Neural cell (in vitro differentiated cells): ENCODE data around the gene TMEM184A. TPM values are rescaled to one million over a fixed set of nuclear protein-coding genes. Genes with fewer than 3 reads are reported as not detected.

ENCODE experiments used
- H2AFZ ChIP-seq: fragments of 200-600, 300-800 bp; sonication (generic), shearing (Covaris generic); 2 replicates; pipeline ENCODE4 v1.6.0; 2014; ENCODE audit warnings: low read depth, mild to moderate bottlenecking, antibody characterized with exemption, low read length, moderate library complexity
- H3F3A ChIP-seq: fragments of 200-600 bp; shearing (Covaris generic); 2 replicates; pipeline ENCODE4 v1.6.1; 2016; ENCODE audit warnings: mild to moderate bottlenecking, moderate library complexity, mixed read lengths, antibody characterized with exemption, low read length; ENCODE audit not compliant: insufficient read depth, poor library complexity, severe bottlenecking
- H3K27ac ChIP-seq: fragments of 200-600, 300-800 bp; sonication (generic), shearing (Covaris generic); 2 replicates; pipeline ENCODE4 v1.5.1; 2014; ENCODE audit warnings: mild to moderate bottlenecking, low read length, moderate library complexity
- H3K27me3 ChIP-seq: fragments of 300-800, 200-600 bp; sonication (generic), shearing (Covaris generic); 2 replicates; pipeline ENCODE4 v1.6.0; 2014; ENCODE audit warnings: mild to moderate bottlenecking, low read depth, low read length, moderate library complexity; ENCODE audit not compliant: insufficient read depth
- H3K36me3 ChIP-seq: fragments of 300-800, 200-600 bp; sonication (generic), shearing (Covaris generic); 2 replicates; pipeline ENCODE4 v1.5.1; 2014; ENCODE audit warnings: mild to moderate bottlenecking, antibody characterized with exemption, low read length, moderate library complexity; ENCODE audit not compliant: insufficient read depth
- H3K4me2 ChIP-seq: fragments of 300-800, 200-600 bp; sonication (generic), shearing (Covaris generic); 2 replicates; pipeline ENCODE4 v1.6.0; 2014; ENCODE audit warnings: mild to moderate bottlenecking, low read length
- H3K4me3 ChIP-seq: fragments of 300-800, 200-600 bp; sonication (generic), shearing (Covaris generic); 2 replicates; pipeline ENCODE4 v1.5.1; 2014; ENCODE audit warnings: mild to moderate bottlenecking, low read length, moderate library complexity
- H3K79me2 ChIP-seq: fragments of 200-600 bp; shearing (Covaris generic); replicated peaks from 2 replicates; pipeline ENCODE4 v1.6.0; 2014; ENCODE audit warnings: mild to moderate bottlenecking, low read length, moderate library complexity; ENCODE audit not compliant: insufficient read depth
- H3K9ac ChIP-seq: fragments of 300-800, 200-600 bp; sonication (generic), shearing (Covaris generic); 2 replicates; pipeline ENCODE4 v1.6.1; 2016; ENCODE audit warnings: mild to moderate bottlenecking, low read length, mixed read lengths
- H3K9me2 ChIP-seq: fragments of 200-600 bp; shearing (Covaris generic); 2 replicates; pipeline ENCODE4 v1.6.1; 2016; ENCODE audit warnings: mild to moderate bottlenecking, low read length, mixed read lengths; ENCODE audit not compliant: insufficient read depth
- H3K9me3 ChIP-seq: fragments of 200-600, 300-800 bp; sonication (generic), shearing (Covaris generic); 2 replicates; pipeline ENCODE4 v1.6.1; 2016; ENCODE audit warnings: mild to moderate bottlenecking, mixed run types, low read length, moderate library complexity, mixed read lengths
- H4K20me1 ChIP-seq: fragments of 200-600 bp; shearing (Covaris generic); 2 replicates; pipeline ENCODE4 v1.6.1; 2016; ENCODE audit warnings: mild to moderate bottlenecking, mixed run types; ENCODE audit not compliant: insufficient read depth
- EP300 ChIP-seq: fragments of 450-650 bp; conservative IDR thresholded peaks from 2 replicates; pipeline ENCODE4 v1.6.1; 2014; ENCODE audit warnings: antibody characterized with exemption, mild to moderate bottlenecking, moderate library complexity; ENCODE audit not compliant: poor library complexity, severe bottlenecking
- EZH2 ChIP-seq: fragments of 200-600, 300-800 bp; shearing (Covaris generic), sonication (generic); IDR thresholded peaks from 2 replicates; pipeline ENCODE4 v1.6.1; 2014; ENCODE audit warnings: antibody characterized with exemption, low read length, borderline replicate concordance, mild to moderate bottlenecking; ENCODE audit not compliant: insufficient read depth, poor library complexity, severe bottlenecking
- MXI1 ChIP-seq: fragments of 450-650 bp; conservative IDR thresholded peaks from 2 replicates; pipeline ENCODE4 v1.6.1; 2014; ENCODE audit warnings: antibody characterized with exemption, mild to moderate bottlenecking; ENCODE audit not compliant: poor library complexity, severe bottlenecking
- POLR2AphosphoS5 ChIP-seq: IDR thresholded peaks from 2 replicates; pipeline ENCODE4 v1.6.1; 2012
- RAD21 ChIP-seq: fragments of 450-650 bp; conservative IDR thresholded peaks from 2 replicates; pipeline ENCODE4 v1.6.1; 2014; ENCODE audit warnings: antibody characterized with exemption, mild to moderate bottlenecking, moderate library complexity
- SMC3 ChIP-seq: fragments of 450-650 bp; conservative IDR thresholded peaks from 2 replicates; pipeline ENCODE4 v1.6.1; 2014; ENCODE audit warnings: antibody characterized with exemption, mild to moderate bottlenecking, moderate library complexity; ENCODE audit not compliant: poor library complexity
- TAF1 ChIP-seq: IDR thresholded peaks from 2 replicates; pipeline ENCODE4 v1.6.1; 2012; ENCODE audit warnings: low read depth
- polyA plus RNA-seq: library from polyadenylated mRNA; depleted of rRNA; stranded (reverse); fragments of >200 nt; gene quantifications from 2 replicates; pipeline ENCODE4 v1.2.3, GENCODE V29; 2014
- TF ChIP-seq, protein P1 (sequence below): fragments of 450-650 bp; IDR thresholded peaks from 2 replicates; pipeline ENCODE4 v1.5.1; 2014; ENCODE audit warnings: antibody characterized with exemption, mild to moderate bottlenecking, moderate library complexity; ENCODE audit not compliant: poor library complexity, severe bottlenecking
- TF ChIP-seq, protein P2 (sequence below): IDR thresholded peaks from 2 replicates; pipeline ENCODE4 v1.6.1; 2012; ENCODE audit warnings: borderline replicate concordance

The TMEM184A gene
- polyA plus RNA-seq, 1 donor from 2014 or later, result not detected

DNA sequence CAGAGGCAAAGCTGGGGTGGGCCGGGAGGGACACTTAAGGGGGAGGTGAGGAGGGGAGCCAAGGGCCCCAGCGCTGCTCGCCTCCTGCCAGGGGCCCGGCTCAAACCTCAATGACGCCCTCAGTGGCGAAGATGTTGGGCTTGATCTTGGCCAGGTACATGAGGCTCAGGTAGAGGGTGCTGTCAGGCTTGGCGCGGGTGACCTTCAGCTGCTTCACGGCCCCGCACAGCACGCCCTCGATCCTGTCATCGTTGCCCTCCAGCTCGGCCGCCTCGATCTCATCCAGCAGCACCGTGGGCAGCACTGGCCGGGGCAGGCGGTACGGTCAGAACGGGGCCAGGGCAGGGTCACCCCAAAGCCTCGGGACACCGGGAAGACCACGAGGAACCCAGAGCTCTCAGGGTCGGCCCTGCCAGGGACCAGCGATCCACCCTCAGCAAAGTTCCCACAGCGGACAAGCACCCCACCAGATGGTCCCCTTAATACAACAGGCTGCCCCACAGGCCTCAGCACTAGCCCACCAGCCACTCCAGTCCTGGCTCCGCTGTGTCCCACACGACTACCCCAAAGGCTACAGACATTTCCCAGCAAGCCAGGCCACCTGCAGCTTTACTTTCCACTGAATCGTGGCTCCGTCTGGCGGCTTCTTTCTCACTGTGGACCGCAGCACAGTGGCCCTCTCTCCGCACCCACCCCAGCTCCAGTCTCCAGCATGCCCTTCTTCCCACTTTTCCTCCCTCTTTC, 55.8 kb downstream of the TMEM184A start:
- TF ChIP-seq, protein P1, sequence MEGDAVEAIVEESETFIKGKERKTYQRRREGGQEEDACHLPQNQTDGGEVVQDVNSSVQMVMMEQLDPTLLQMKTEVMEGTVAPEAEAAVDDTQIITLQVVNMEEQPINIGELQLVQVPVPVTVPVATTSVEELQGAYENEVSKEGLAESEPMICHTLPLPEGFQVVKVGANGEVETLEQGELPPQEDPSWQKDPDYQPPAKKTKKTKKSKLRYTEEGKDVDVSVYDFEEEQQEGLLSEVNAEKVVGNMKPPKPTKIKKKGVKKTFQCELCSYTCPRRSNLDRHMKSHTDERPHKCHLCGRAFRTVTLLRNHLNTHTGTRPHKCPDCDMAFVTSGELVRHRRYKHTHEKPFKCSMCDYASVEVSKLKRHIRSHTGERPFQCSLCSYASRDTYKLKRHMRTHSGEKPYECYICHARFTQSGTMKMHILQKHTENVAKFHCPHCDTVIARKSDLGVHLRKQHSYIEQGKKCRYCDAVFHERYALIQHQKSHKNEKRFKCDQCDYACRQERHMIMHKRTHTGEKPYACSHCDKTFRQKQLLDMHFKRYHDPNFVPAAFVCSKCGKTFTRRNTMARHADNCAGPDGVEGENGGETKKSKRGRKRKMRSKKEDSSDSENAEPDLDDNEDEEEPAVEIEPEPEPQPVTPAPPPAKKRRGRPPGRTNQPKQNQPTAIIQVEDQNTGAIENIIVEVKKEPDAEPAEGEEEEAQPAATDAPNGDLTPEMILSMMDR, result no peak
- no peak for TF ChIP-seq EZH2
- no peaks in the 10 kb centered on the region for H3K36me3 ChIP-seq

DNA sequence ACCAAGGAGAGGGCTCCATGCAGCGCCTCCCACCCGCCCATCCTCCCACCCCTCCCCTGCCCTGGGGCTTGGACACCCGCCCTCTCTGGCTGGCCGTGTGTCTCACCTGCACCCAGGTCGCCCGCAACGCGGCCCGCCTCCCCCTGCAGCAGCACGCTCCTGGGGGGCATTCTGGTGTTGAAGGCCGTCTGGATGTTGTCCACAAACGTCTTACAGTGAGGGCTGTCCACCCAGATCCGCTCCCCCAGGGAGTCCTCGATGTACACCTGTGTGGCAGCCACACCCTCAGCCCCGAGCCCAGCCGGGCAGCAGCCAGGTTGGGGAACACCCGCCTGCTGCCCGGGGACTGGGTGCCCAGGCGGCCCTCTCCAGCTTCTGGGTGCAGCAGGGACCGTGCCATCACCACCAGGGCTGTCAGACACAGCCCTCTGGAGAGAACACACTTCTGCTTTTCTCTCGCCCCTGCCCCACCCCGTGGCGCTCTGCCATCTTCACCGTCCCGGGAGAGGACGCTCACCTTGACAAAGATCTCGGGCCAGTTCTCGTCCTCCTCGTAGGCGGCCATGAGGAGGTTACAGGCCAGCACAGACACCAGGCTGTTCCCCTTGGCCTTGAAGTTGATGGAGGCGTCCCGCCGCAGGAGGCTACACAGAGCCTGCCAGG, 56.5 kb downstream of the TMEM184A start:
- Histone ChIP-seq H3K4me2 (no peak overlapping the region), H2AFZ (no peak overlapping the region), H3K9me3 (no peaks in the 10 kb centered on the region), H3K4me3 (no peak overlapping the region), H3K79me2 (peaks cover 13% of the 10 kb centered on the region), H3K27me3 (no peaks in the 10 kb centered on the region), H4K20me1 (no peaks in the 10 kb centered on the region), H3K9ac (no peak overlapping the region), H3K36me3 (no peaks in the 10 kb centered on the region), H3F3A (no peaks in the 10 kb centered on the region), H3K27ac (no peak overlapping the region), H3K9me2 (no peaks in the 10 kb centered on the region)
- TF ChIP-seq EZH2 (no peak), SMC3 (no peak), TAF1 (no peak), POLR2AphosphoS5 (no peak), EP300 (no peak), RAD21 (no peak), MXI1 (no peak)
- TF ChIP-seq, protein P2, sequence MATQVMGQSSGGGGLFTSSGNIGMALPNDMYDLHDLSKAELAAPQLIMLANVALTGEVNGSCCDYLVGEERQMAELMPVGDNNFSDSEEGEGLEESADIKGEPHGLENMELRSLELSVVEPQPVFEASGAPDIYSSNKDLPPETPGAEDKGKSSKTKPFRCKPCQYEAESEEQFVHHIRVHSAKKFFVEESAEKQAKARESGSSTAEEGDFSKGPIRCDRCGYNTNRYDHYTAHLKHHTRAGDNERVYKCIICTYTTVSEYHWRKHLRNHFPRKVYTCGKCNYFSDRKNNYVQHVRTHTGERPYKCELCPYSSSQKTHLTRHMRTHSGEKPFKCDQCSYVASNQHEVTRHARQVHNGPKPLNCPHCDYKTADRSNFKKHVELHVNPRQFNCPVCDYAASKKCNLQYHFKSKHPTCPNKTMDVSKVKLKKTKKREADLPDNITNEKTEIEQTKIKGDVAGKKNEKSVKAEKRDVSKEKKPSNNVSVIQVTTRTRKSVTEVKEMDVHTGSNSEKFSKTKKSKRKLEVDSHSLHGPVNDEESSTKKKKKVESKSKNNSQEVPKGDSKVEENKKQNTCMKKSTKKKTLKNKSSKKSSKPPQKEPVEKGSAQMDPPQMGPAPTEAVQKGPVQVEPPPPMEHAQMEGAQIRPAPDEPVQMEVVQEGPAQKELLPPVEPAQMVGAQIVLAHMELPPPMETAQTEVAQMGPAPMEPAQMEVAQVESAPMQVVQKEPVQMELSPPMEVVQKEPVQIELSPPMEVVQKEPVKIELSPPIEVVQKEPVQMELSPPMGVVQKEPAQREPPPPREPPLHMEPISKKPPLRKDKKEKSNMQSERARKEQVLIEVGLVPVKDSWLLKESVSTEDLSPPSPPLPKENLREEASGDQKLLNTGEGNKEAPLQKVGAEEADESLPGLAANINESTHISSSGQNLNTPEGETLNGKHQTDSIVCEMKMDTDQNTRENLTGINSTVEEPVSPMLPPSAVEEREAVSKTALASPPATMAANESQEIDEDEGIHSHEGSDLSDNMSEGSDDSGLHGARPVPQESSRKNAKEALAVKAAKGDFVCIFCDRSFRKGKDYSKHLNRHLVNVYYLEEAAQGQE, result no peak
- TF ChIP-seq, protein P1, result no peak

More for the DNA sequence above, 55.8 kb downstream of the TMEM184A start:
- Histone ChIP-seq H3K27me3 (no peaks in the 10 kb centered on the region), H3K9me2 (no peaks in the 10 kb centered on the region), H3K9me3 (no peaks in the 10 kb centered on the region), H3F3A (no peaks in the 10 kb centered on the region), H4K20me1 (no peaks in the 10 kb centered on the region), H3K27ac (no peak overlapping the region), H3K4me3 (no peak overlapping the region), H3K4me2 (no peak overlapping the region), H3K79me2 (peaks cover 13% of the 10 kb centered on the region), H3K9ac (no peak overlapping the region), H2AFZ (no peak overlapping the region)
